ENCODE measurements around the gene DHDDS. TPM values are rescaled to one million over a fixed set of nuclear protein-coding genes. Genes with fewer than 3 reads are reported as not detected.

The DHDDS gene
- polyA plus RNA-seq, 4 donors, result 30.5 to 34.3 (median 33.2) TPM

- DNase-seq (ENCODE audit: low read depth in 4 of 4, low spot score in 3 of 4), result no peak
Measured at GRCh38 chr1:26413031-26413430, 19.1 kb upstream of the DHDDS start.

DNA sequence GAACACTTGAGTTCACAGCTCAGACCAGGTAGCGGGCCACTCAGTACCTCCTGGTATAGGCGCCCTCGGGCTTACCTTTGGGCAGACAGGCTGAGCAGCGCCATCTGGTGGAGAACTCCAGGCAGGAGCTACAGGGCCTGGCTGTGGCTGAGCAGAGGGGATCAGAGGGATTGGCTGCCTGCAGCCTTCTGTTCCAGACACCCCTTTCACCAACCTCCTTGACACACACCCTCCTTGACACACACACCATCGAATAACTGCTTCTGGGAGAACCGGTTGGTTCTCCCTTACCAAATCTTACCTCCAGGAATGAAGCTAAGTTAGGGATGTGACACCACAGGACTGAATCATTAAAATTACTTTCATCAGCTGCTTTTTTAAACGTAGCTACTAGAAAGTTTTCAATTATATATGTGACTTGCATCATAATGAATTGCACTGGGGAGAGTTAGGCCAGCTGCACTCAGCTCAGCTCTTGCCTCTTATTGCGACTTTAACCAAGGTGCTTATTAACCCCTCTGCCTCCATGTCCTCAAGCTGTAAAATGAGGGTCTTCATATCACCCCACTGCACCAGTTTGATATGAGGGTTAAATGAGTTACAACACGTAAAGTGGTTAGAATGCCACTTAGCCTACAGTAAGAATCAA lies 14.9 kb upstream of the DHDDS start:
- peak in 3 of 4 donors; percentile 23 to 40 (median 38) for DNase-seq (ENCODE audit: low read depth in 4 of 4, low spot score in 3 of 4)

- no peak for DNase-seq (ENCODE audit: low read depth in 4 of 4, low spot score in 3 of 4)
Measured at GRCh38 chr1:26418865-26419349, 13.2 kb upstream of the DHDDS start.

- no peak for DNase-seq (ENCODE audit: low read depth in 4 of 4, low spot score in 3 of 4)
Measured at GRCh38 chr1:26419494-26419893, 12.6 kb upstream of the DHDDS start.

DNA sequence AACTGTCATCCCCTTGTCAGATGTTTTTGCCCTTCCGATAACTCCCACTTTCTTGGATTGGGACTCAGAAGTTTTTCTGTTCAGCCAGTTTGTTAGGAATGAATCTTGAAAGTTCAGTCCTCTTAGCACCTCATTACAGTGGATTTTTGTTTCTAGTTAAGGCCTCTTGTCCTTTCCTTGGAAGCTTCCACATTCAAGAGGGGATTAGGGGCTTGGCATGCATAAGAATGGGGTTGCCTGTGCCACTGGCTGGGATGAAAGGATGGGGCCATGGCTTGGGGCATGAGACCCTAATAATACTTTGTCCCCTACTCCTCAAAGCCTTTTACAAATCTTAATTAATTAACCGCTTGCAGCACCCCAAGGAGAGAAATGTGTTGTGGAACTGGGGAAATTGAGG lies 2.4 kb upstream of the DHDDS start:
- DNase-seq (ENCODE audit: low read depth in 4 of 4, low spot score in 3 of 4), result no peak

GRCh38 chr1:26432793-26433192 lies 672 bp downstream of the DHDDS start:
- no peak for DNase-seq (ENCODE audit: low read depth in 4 of 4, low spot score in 3 of 4)

DNA sequence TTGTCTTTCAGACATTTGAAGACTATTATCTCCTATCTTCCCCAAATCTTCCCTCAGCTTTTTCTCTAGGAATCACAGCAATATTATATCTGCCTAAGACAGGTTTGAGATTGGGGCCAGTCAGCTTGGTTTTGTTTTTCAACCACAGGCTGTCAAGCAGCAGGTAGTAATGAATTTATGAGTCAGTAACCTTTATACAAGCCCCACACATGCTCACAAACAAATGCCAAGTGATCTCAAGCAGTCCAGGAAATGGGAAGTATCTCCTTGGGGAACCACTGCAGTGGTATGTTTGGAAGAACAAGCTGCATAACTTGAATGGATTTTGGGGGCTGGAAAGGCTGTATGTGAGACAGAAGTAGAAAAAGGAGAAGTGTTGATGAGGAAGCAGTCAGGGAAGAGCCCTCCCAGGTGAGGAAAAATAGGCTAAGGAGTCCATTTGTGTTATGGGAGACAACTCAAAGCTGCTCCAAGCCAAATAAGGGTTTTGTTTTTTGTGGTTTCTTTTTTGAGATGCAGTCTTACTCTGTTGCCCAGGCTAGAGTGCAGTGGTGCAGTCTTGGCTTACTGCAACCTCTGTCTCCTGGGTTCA lies 2.1 kb downstream of the DHDDS start:
- DNase-seq (ENCODE audit: low read depth in 4 of 4, low spot score in 3 of 4), result no peak

DNA sequence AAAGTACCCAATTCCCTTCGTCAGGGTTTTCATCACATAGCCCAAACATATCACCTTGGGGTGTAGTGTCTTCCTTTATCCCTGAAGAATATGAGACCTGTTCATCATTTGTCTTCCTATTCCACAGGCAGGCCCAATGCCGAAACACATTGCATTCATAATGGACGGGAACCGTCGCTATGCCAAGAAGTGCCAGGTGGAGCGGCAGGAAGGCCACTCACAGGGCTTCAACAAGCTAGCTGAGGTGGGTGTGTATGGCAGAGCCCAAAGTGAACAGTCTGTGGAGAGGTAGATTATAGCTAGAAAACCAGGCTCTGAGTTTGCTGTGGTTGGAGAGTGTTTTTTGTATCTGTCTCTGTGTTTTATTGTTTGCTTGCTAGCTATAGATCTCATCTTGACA lies 5.9 kb downstream of the DHDDS start:
- DNase-seq (ENCODE audit: low read depth in 4 of 4, low spot score in 3 of 4), result no peak

DNA sequence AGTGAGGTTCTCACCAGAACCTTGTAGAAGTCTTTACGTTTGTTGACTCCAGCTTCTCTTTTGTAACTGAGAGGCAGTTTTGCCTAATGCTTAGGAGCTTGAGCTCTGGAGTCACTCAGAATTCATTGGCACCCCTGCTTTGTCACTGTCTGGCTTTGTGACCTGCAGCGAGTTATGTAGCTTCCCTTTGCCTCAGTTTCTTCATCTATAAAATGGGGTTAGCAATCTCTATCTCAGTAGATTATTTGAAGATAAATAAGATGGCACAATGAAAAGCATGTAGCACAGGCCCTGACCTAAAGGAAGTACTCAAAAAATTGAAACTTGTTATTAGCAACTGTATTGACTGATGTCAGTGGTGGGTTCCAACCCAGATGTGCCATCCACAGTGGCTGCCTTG lies 8.1 kb downstream of the DHDDS start:
- no peak for DNase-seq (ENCODE audit: low read depth in 4 of 4, low spot score in 3 of 4)

DNA sequence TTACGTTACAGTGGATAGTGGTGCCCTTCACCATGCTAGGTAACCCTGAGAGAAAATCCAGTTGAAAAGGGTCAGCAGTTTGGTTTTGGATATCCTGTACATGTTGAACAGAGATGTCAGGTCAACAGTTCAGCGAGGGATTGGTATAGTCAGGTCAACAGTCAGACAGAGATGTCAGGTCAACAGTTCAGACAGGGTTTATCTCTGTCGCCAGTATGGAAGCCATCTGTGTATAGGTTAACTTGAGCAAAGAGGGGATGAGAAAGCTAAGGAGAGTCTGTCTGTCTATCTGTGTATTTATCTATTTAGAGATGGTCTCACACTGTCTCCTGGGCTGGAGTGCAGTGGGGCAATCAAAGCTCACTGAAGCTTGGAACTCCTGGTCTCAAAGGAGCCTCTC lies 17.7 kb downstream of the DHDDS start:
- no peak for DNase-seq (ENCODE audit: low read depth in 4 of 4, low spot score in 3 of 4)

GRCh38 chr1:26450908-26451307 lies 18.8 kb downstream of the DHDDS start:
- DNase-seq (ENCODE audit: low read depth in 4 of 4, low spot score in 3 of 4), result no peak

- no peak for DNase-seq (ENCODE audit: low read depth in 4 of 4, low spot score in 3 of 4)
Measured at GRCh38 chr1:26452459-26453183, 20.5 kb downstream of the DHDDS start.

- DNase-seq (ENCODE audit: low read depth in 4 of 4, low spot score in 3 of 4), result no peak
Measured at GRCh38 chr1:26459148-26459547, 27.0 kb downstream of the DHDDS start.

GRCh38 chr1:26459573-26460031 lies 27.5 kb downstream of the DHDDS start:
- DNase-seq (ENCODE audit: low read depth in 4 of 4, low spot score in 3 of 4), result no peak

DNA sequence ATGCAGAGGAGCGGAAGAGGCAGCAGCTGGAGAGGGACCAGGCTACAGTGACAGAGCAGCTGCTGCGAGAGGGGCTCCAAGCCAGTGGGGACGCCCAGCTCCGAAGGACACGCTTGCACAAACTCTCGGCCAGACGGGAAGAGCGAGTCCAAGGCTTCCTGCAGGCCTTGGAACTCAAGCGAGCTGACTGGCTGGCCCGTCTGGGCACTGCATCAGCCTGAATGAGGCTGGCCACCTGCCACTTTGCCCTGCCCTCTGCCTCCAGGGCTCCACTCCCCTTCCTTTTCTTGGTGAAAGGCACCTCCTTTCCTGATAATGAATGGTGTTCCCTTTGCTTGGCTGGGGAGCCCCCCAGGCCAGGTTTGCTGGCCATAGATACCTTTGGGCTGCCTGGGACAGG lies 36.8 kb downstream of the DHDDS start:
- no peak for DNase-seq (ENCODE audit: low read depth in 4 of 4, low spot score in 3 of 4)

- DNase-seq (ENCODE audit: low read depth in 4 of 4, low spot score in 3 of 4), result no peak
Measured at GRCh38 chr1:26469558-26469957, 37.4 kb downstream of the DHDDS start.

GRCh38 chr1:26470878-26471497 lies 38.9 kb downstream of the DHDDS start:
- DNase-seq (ENCODE audit: low read depth in 4 of 4, low spot score in 3 of 4), result no peak

GRCh38 chr1:26471498-26472319 lies 39.6 kb downstream of the DHDDS start:
- DNase-seq (ENCODE audit: low read depth in 4 of 4, low spot score in 3 of 4), result peak; percentile 56 to 74 (median 58)

DNA sequence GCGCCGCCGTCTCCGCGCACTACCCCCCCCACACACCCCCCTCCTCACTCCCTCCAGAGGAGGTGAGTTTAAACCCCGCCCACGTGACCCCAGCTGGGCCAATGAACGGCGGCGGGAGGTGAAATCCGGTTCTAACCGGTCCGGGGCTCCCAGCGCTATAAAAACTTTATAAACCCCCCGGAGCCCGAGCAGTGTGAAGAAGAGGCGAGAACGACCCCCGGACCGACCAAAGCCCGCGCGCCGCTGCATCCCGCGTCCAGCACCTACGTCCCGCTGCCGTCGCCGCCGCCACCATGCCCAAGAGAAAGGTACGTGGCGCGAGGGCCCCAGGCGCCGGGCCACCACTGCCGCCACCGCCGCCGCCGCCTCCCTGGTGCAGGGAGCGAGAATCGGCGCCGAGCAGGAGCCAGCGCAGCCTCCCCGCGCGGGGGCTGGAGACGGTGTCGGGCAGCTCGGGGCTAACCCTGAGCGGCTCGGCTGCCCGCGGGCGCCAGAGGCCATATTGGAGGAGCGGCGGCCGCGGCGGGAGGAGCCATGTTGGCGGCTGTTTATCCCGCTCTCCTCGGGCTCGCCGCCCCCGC lies 40.3 kb downstream of the DHDDS start, which contains the start of gene HMGN2:
TSS of gene HMGN2 (plus strand) at position 121 of the 581 bp plus-strand sequence. CDS start at position 294, 173 bp downstream.
- peak; percentile 82 to 93 (median 88) for DNase-seq (ENCODE audit: low read depth in 4 of 4, low spot score in 3 of 4)
